Measurements from ENCODE around the gene PPFIA4. TPM values are rescaled to one million over a fixed set of nuclear protein-coding genes. Genes with fewer than 3 reads are reported as not detected.

Gene PPFIA4
- total and polyA plus RNA-seq, 2 donors (not counting 3 experiments of a cell fraction or from before 2014, with no cell fraction given) = 0.17 to 0.22 TPM

- dilution Hi-C loops (cut with MboI; ENCODE audit: extremely low pct_ligation_motif_present, low sequenced_read_pairs) (no loop called here), intact Hi-C loops (cut with micrococcal nuclease) (no loop called here)
- POLR2A ChIA-PET = no interaction called here
- Histone ChIP-seq H3K4me1 (ENCODE audit: control insufficient read depth, extremely low read depth, insufficient read depth, low read length) (no peaks in the 10 kb centered on the region), H3K9me1 (replicated peaks; ENCODE audit: control insufficient read depth, extremely low read depth, insufficient read depth, low read length) (no peaks in the 10 kb centered on the region), H3K4me3 (replicated peaks in 1 of 3; ENCODE audit: insufficient read depth in 1 of 3, low read depth in 1 of 3, low read length in 3 of 3) (no peak overlapping the region), H3K36me3 (ENCODE audit: control insufficient read depth in 2 of 2, extremely low read depth in 1 of 2, insufficient read depth in 2 of 2, low read length in 2 of 2) (no peaks in the 10 kb centered on the region), H2AFZ (ENCODE audit: low read depth, low read length) (no peak overlapping the region), H3K9ac (replicated peaks; ENCODE audit: extremely low read depth, insufficient read depth, low read length) (no peak overlapping the region), H3K27ac (ENCODE audit: insufficient read depth, low read depth, low read length) (no peak overlapping the region), H3K9me3 (replicated peaks; ENCODE audit: control insufficient read depth, insufficient read depth, low read length) (no peaks in the 10 kb centered on the region), H4K20me1 (replicated peaks; ENCODE audit: control insufficient read depth, extremely low read depth, insufficient read depth, low read length) (no peaks in the 10 kb centered on the region), H3K4me2 (ENCODE audit: insufficient read depth, low read length) (no peak overlapping the region), H3K27me3 (ENCODE audit: control insufficient read depth in 2 of 2, insufficient read depth in 2 of 2, low read length in 2 of 2) (peaks cover 9 to 31% of the 10 kb centered on the region in 2 experiments), H3K79me2 (ENCODE audit: control insufficient read depth, insufficient read depth, low read length) (no peaks in the 10 kb centered on the region)
- DNase-seq (ENCODE audit: low read depth, low spot score) (no peak), FAIRE-seq (no peak)
- no TSS peak for BruUV-seq (replicated peaks)
- CTCF ChIA-PET = interaction anchor here (0.6 to 1.6 kb wide), 3 partner anchors 206 to 318 kb away, joined by 3 to 5 read pairs (median 4); no protein-coding TSS in a partner anchor
- TF ChIP-seq JUN (IDR thresholded peaks at IDR 0.05; ENCODE audit: borderline replicate concordance, insufficient read depth, insufficient read length, low read depth) (no peak), FOS (IDR thresholded peaks at IDR 0.05; ENCODE audit: borderline replicate concordance, insufficient read depth, low read length) (no peak), POLR2AphosphoS5 (IDR thresholded peaks at IDR 0.05; ENCODE audit: insufficient read depth, low read depth, low read length) (no peak), CTCF (IDR thresholded peaks at IDR 0.05; ENCODE audit: extremely low read depth in 1 of 2, insufficient read depth in 1 of 2, low read depth in 1 of 2, low read length in 2 of 2) (no peak), MYC (IDR thresholded peaks at IDR 0.05; ENCODE audit: low read depth, low read length) (no peak), POLR2A (IDR thresholded peaks at IDR 0.05; ENCODE audit: low read depth, low read length) (no peak), MAX (IDR thresholded peaks at IDR 0.05; ENCODE audit: insufficient read depth, insufficient read length) (no peak), GATA2 (IDR thresholded peaks at IDR 0.05; ENCODE audit: insufficient read depth, insufficient read length, low read depth, low read length) (no peak), EZH2 (IDR thresholded peaks at IDR 0.05; ENCODE audit: borderline replicate concordance, low read depth, low read length, severe bottlenecking) (no peak)
Measured at GRCh38 chr1:202987255-202987654, 39.0 kb upstream of the PPFIA4 start.

All from endothelial cell of umbilical vein (primary cell).